ENCODE data around the gene MINDY4. TPM values are rescaled to one million over a fixed set of nuclear protein-coding genes. Genes with fewer than 3 reads are reported as not detected.

Gene MINDY4
- total RNA-seq, 1 experiment from 2014 or later: 1.8 TPM

- TF ChIP-seq CTCF (IDR thresholded peaks at IDR 0.05) (no peak), ZBTB21 (CRISPR knock-in tag; IDR thresholded peaks at IDR 0.05; ENCODE audit: borderline replicate concordance) (no peak), NR1H2 (CRISPR knock-in tag; IDR thresholded peaks at IDR 0.05) (no peak)
These were observed 41.5 kb downstream of the MINDY4 start (continued) for GRCh38 chr7:30812676-30813075.

GRCh38 chr7:30813466-30813865 lies 42.2 kb downstream of the MINDY4 start:
- peaks cover 3% of the 10 kb centered on the region for H3K9me3 Mint-ChIP-seq
- peaks cover 2% of the 10 kb centered on the region; the same call in 1 of the 2 replicates for H3K36me3 Mint-ChIP-seq
- POLR2A ChIA-PET: no interaction called here
- 0 out of 2 replicates have a peak overlapping the region, but pooled peaks have one; percentile 64 for H3K27ac Mint-ChIP-seq
- H3K27me3 Mint-ChIP-seq (ENCODE audit: low read depth): no peaks in the 10 kb centered on the region
- no peak for ATAC-seq
- peaks cover 9% of the 10 kb centered on the region for H3K4me1 Mint-ChIP-seq
- CTCF ChIA-PET: interaction anchor here (1.0 to 5.6 kb wide), 2 partner anchors 125 to 309 kb away, joined by 7 to 26 read pairs; no protein-coding TSS in a partner anchor
- H3K4me3 Mint-ChIP-seq: no peak overlapping the region
- TF ChIP-seq ZSCAN18 (CRISPR knock-in tag; IDR thresholded peaks at IDR 0.05): no peak
- TF ChIP-seq NFE2L1 (CRISPR knock-in tag; IDR thresholded peaks at IDR 0.05): no peak
- no peak for TF ChIP-seq TCF7 (CRISPR knock-in tag; IDR thresholded peaks at IDR 0.05; ENCODE audit: low read depth)
- no peak for TF ChIP-seq FOXJ3 (CRISPR knock-in tag; IDR thresholded peaks at IDR 0.05; ENCODE audit: borderline replicate concordance)
- no peak for TF ChIP-seq IRF2 (CRISPR knock-in tag; IDR thresholded peaks at IDR 0.05; ENCODE audit: borderline replicate concordance, low read depth)
- TF ChIP-seq PRDM15 (CRISPR knock-in tag; IDR thresholded peaks at IDR 0.05): no peak
- TF ChIP-seq ZNF671 (CRISPR knock-in tag; IDR thresholded peaks at IDR 0.05): no peak
- TF ChIP-seq PRRX2 (CRISPR knock-in tag; IDR thresholded peaks at IDR 0.05): no peak
- TF ChIP-seq E2F4 (CRISPR knock-in tag; IDR thresholded peaks at IDR 0.05; ENCODE audit: borderline replicate concordance, low read depth): no peak
- no peak for TF ChIP-seq ZNF425 (CRISPR knock-in tag; conservative IDR thresholded peaks at IDR 0.05)
- TF ChIP-seq ZNF121 (CRISPR knock-in tag; IDR thresholded peaks at IDR 0.05): no peak
- TF ChIP-seq TEAD4 (CRISPR knock-in tag; IDR thresholded peaks at IDR 0.05): no peak
- TF ChIP-seq ATF3 (CRISPR knock-in tag; conservative IDR thresholded peaks at IDR 0.05): no peak
- no peak for TF ChIP-seq NR2C2 (CRISPR knock-in tag; IDR thresholded peaks at IDR 0.05)
- TF ChIP-seq NFYB (CRISPR knock-in tag; conservative IDR thresholded peaks at IDR 0.05; ENCODE audit: low read depth): no peak
- TF ChIP-seq ATF1 (CRISPR knock-in tag; IDR thresholded peaks at IDR 0.05): no peak
- no peak for TF ChIP-seq ZNF396 (CRISPR knock-in tag; IDR thresholded peaks at IDR 0.05; ENCODE audit: borderline replicate concordance)
- TF ChIP-seq ZNF317 (CRISPR knock-in tag; IDR thresholded peaks at IDR 0.05; ENCODE audit: borderline replicate concordance, low read depth): no peak
- no peak for TF ChIP-seq MYBL2 (CRISPR knock-in tag; IDR thresholded peaks at IDR 0.05)
- no peak for TF ChIP-seq ELF4 (CRISPR knock-in tag; IDR thresholded peaks at IDR 0.05; ENCODE audit: low read depth)
- no peak for DNase-seq (ENCODE audit: low spot score)

Measured in WTC11 (cell line).